ENCODE measurements around the gene CMIP.

- TF ChIP-seq GATA3 (IDR thresholded peaks at IDR 0.05; ENCODE audit: low read depth, low read length) (no peak), GATA2 (IDR thresholded peaks at IDR 0.05; ENCODE audit: low read depth, low read length) (no peak)
These were observed 131.2 kb downstream of the CMIP start for GRCh38 chr16:81575834-81576233.

Data from SH-SY5Y (cell line).